ENCODE data around the gene CAPZA2. TPM values are rescaled to one million over a fixed set of nuclear protein-coding genes. Genes with fewer than 3 reads are reported as not detected.
"Not testable (repeated sequence)": the region's sequence is repeated elsewhere in the genome, so short reads cannot be mapped to it uniquely, and the experiment has no call there.

The CAPZA2 gene
- total RNA-seq, 1 experiment from 2014 or later, result 153 TPM

DNA sequence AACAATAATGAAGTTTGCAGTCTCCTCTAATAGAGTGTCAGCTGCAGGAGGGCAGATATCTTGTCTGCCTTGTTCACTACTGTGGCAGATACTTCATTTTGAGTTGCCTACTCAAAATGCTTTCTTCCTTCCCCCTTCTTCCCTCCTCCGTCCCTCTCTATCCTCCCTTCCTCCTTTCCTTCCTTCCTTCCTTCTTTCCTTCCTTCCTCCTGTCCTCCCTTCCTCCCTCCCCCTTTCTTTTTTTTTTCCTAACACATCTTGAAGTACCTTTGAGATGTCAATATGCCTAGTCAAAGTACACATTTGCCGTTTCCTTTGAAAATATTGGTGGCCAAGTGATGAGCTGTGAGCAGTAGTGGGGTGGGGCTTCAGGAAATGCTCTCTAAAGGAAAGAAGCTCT, 72.2 kb downstream of the CAPZA2 start (continued):
- TF ChIP-seq, protein P1, sequence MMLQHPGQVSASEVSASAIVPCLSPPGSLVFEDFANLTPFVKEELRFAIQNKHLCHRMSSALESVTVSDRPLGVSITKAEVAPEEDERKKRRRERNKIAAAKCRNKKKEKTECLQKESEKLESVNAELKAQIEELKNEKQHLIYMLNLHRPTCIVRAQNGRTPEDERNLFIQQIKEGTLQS (CRISPR knock-in tag; conservative IDR thresholded peaks at IDR 0.05), result no peak
- TF ChIP-seq NR3C1 (CRISPR knock-in tag; conservative IDR thresholded peaks at IDR 0.05; ENCODE audit: low read depth) (no peak), ZNF532 (CRISPR knock-in tag; IDR thresholded peaks at IDR 0.05; ENCODE audit: borderline replicate concordance) (no peak), CREB1 (CRISPR knock-in tag; IDR thresholded peaks at IDR 0.05) (no peak), NFYB (CRISPR knock-in tag; conservative IDR thresholded peaks at IDR 0.05; ENCODE audit: low read depth) (no peak)

DNA sequence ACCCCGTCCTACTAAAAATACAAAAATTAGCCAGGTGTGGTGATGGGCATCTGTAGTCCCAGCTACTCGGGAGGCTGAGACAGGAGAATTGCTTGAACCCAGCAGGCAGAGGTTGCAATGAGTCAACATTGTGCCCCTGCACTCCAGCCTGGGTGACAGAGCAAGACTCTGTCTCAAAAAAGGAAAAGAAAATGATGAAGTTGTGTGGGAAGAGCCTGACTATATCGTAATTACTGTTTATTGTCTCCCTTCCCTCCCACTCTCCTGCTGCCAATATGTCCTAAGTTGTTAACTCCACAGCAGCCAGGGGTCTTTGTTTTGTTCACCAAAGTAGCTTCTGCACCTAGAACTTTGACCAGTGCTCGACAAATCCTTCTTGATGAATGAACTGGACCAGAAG, 74.5 kb downstream of the CAPZA2 start:
- H3K4me3 Mint-ChIP-seq; ATAC-seq; H3K9me3 Mint-ChIP-seq; DNase-seq (ENCODE audit: low spot score); CTCF ChIA-PET; H3K27ac Mint-ChIP-seq; H3K36me3 Mint-ChIP-seq; H3K27me3 Mint-ChIP-seq (ENCODE audit: low read depth); POLR2A ChIA-PET; H3K4me1 Mint-ChIP-seq: not testable (repeated sequence)

DNA sequence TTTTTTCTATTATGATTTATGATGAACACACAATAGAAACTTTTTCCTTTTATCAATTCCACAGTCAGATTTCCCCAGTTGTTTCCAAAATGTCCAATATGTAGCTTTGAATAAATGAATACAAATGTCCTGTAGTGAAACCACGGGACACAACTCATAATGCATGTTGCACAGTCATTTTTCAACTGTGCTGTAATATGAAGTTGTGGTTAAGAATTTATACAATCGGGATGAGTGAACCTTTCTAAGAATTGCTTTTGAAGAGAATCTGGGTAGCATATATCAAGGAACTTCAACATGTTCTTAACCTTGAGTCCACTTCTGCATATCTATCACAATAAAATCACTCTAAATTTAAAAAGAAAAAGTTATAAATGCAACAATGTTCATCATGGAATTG, 76.3 kb downstream of the CAPZA2 start:
- Mint-ChIP-seq H3K27me3 (ENCODE audit: low read depth) (no peaks in the 10 kb centered on the region; the same call in 1 of the 2 replicates), H3K36me3 (no peaks in the 10 kb centered on the region), H3K27ac (no peak overlapping the region), H3K4me1 (0 out of 2 replicates have a peak, but pooled peaks cover 3% of the 10 kb centered on the region), H3K4me3 (no peak overlapping the region), H3K9me3 (no peaks in the 10 kb centered on the region)
- ATAC-seq, result no peak
- CTCF ChIA-PET, result no interaction called here
- TF ChIP-seq IRF1 (CRISPR knock-in tag; IDR thresholded peaks at IDR 0.05) (no peak), AR (CRISPR knock-in tag; IDR thresholded peaks at IDR 0.05) (no peak), GABPB1 (CRISPR knock-in tag; IDR thresholded peaks at IDR 0.05) (no peak), ZNF423 (CRISPR knock-in tag; IDR thresholded peaks at IDR 0.05) (no peak), CBFB (CRISPR knock-in tag; IDR thresholded peaks at IDR 0.05; ENCODE audit: low read depth) (no peak), ZNF396 (CRISPR knock-in tag; IDR thresholded peaks at IDR 0.05; ENCODE audit: borderline replicate concordance) (no peak)
- DNase-seq (ENCODE audit: low spot score), result no peak
- POLR2A ChIA-PET, result no interaction called here

- 0 out of 2 replicates have a peak, but pooled peaks cover 3% of the 10 kb centered on the region for H3K4me1 Mint-ChIP-seq
- H3K36me3 Mint-ChIP-seq, result no peaks in the 10 kb centered on the region
- TF ChIP-seq ZNF219 (CRISPR knock-in tag; IDR thresholded peaks at IDR 0.05; ENCODE audit: borderline replicate concordance) (no peak), SOX15 (CRISPR knock-in tag; IDR thresholded peaks at IDR 0.05) (no peak), FOXJ3 (CRISPR knock-in tag; IDR thresholded peaks at IDR 0.05; ENCODE audit: borderline replicate concordance) (no peak), NR1H2 (CRISPR knock-in tag; IDR thresholded peaks at IDR 0.05) (no peak), EMX1 (CRISPR knock-in tag; IDR thresholded peaks at IDR 0.05) (no peak), USF1 (CRISPR knock-in tag; IDR thresholded peaks at IDR 0.05) (no peak)
- TF ChIP-seq, protein P1 (CRISPR knock-in tag; conservative IDR thresholded peaks at IDR 0.05), result no peak
- CTCF ChIA-PET, result interaction anchor here (0.8 to 2.6 kb wide), 2 partner anchors 8 to 10 kb away, joined by 3 to 11 read pairs; no protein-coding TSS in a partner anchor
- no peak overlapping the region for H3K4me3 Mint-ChIP-seq
- H3K27me3 Mint-ChIP-seq (ENCODE audit: low read depth), result no peaks in the 10 kb centered on the region; the same call in 1 of the 2 replicates
- H3K27ac Mint-ChIP-seq, result no peak overlapping the region
- POLR2A ChIA-PET, result no interaction called here
- ATAC-seq, result no peak
- no peak for DNase-seq (ENCODE audit: low spot score)
- H3K9me3 Mint-ChIP-seq, result no peaks in the 10 kb centered on the region
These were observed 78.4 kb downstream of the CAPZA2 start for GRCh38 chr7:116940689-116941370.

All from WTC11 (cell line).